Purkinje cell (primary cell): ENCODE measurements around the gene FRMD8. TPM values are rescaled to one million over a fixed set of nuclear protein-coding genes. Genes with fewer than 3 reads are reported as not detected.

ENCODE experiments used
- polyA plus RNA-seq: library from polyadenylated mRNA; unstranded; fragments of >200 nt; fragmentation: Nextera tagmentation; gene quantifications from 2 replicates; pipeline ENCODE4 v1.2.1, GENCODE V29; 2014

The FRMD8 gene, protein sequence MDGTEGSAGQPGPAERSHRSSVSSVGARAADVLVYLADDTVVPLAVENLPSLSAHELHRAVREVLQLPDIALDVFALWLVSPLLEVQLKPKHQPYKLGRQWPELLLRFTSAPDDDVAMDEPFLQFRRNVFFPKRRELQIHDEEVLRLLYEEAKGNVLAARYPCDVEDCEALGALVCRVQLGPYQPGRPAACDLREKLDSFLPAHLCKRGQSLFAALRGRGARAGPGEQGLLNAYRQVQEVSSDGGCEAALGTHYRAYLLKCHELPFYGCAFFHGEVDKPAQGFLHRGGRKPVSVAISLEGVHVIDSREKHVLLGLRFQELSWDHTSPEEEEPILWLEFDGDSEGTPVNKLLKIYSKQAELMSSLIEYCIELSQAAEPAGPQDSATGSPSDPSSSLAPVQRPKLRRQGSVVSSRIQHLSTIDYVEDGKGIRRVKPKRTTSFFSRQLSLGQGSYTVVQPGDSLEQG
- 2.2 and 2.6 TPM in 2 replicates for polyA plus RNA-seq

DNA sequence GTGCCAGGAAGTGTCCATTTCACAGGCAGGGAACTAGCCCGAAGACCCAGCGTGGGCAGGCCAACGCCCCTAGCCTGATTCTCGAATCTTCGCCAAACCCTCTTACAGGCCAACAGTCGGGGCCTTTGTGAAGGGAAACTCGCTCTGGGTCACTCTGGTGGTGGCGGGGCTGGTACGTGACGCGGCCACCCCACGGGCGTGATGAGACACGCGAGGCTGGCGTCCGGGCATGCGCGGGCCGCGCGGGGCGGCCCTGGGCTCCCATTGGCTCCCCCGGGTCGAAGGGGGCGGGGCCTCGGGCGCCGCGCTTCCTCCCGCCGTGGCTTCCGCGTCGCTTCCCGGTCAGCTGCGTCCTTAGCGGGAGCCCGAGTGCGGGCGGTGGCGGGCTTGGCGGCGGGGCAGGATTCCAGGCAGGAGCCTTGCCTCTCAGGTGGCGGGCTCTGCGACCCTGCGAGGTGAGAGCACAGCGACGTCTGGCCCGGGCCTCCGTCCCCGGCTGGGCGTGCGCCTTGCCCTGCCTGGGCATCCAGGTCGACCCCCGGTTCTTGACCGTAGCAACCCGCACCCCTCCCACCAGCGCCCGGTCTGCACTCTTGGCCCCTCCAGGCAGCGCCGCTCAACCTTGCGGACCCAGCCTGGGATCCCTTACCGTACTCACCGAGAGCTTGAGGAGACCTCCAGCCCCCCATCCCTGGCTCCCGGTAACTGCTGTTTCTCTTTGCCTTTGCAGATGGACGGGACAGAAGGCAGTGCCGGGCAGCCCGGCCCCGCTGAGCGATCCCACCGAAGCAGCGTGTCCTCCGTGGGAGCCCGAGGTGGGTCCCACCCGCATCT is at the start of gene FRMD8:
Gene FRMD8 (plus strand): TSS at position 331 of the 834 bp plus-strand sequence. CDS start 400 bp downstream, at position 731.

GRCh38 chr11:65354265-65355012 is 32.0 kb upstream of the FRMD8 start, which contains the start of gene TIGD3:
TIGD3 (plus strand) TSS chr11:65354751; CDS start chr11:65355809, 1,058 bp downstream.

DNA sequence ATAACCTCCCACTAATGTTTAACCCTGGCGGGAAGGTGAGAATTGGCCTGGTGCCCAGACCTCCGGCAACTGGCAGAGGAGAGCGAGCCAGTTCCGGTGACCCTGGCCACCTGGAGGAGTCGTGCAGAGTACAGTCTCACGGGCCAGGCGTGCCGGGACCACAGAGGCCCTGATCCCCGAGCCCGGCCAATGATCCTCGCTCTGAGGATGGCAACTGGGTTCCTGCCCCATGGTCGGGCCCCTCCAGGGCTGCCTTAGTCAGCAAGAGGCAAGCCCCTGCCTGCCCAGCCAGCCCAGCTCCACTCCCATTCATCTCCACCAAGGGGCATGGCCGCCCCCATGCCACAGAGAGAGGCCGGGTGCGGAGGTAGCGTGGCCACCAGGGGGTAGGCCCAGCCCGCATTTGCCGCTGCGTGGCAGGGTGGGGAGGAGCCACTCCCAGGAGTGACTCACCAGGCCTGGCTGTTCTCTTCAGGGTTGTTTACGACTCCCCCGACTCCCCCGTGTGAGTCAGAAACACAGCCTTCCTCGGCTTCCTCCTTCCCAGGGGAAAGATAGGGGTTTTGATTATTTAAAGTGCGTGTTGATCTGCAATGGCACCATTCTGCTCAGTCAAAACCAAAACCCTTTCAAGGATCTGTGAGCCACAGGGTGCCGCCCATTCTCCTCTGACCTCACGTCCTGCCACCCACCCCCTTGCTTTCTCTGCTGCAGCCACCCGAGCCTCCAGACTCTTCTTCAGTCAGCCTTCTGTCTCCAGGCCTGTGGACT is 4.2 kb upstream of the FRMD8 start, which contains the start of gene SLC25A45:
Gene SLC25A45 (minus strand): TSS at position 614 of the 771 bp plus-strand sequence. CDS start 695 bp downstream, outside the sequence.

GRCh38 chr11:65422633-65423515 is 36.4 kb downstream of the FRMD8 start, which contains the start of gene NEAT1:
NEAT1 (plus strand) TSS chr11:65422798.

Other genes starting within 250 kb of the FRMD8 start
- gene SPDYC, start 216.4 kb upstream of the FRMD8 start, polyA plus RNA-seq, result not detected in 2 replicates
- 4.1 and 6.8 TPM in 2 replicates for gene CAPN1, start 204.7 kb upstream of the FRMD8 start, polyA plus RNA-seq
- 1.6 and 4.8 TPM in 2 replicates for gene POLA2, start 124.7 kb upstream of the FRMD8 start, polyA plus RNA-seq
- 2.8 and 4.2 TPM in 2 replicates for gene CDC42EP2, start 71.8 kb upstream of the FRMD8 start, polyA plus RNA-seq
- 19.0 and 20.5 TPM in 2 replicates for gene DPF2, start 52.8 kb upstream of the FRMD8 start, polyA plus RNA-seq
- gene TIGD3, start 31.9 kb upstream of the FRMD8 start, polyA plus RNA-seq, result 1.7 and 1.8 TPM in 2 replicates
- 0.51 TPM in 1 of 2 replicates, not detected in the other for gene SLC25A45, start 4.0 kb upstream of the FRMD8 start, polyA plus RNA-seq
- 65.7 and 70.6 TPM in 2 replicates for gene NEAT1, start 36.2 kb downstream of the FRMD8 start, polyA plus RNA-seq
- 70,295 and 74,607 TPM in 2 replicates for gene MALAT1, start 112.4 kb downstream of the FRMD8 start, polyA plus RNA-seq
- 17.9 and 24.7 TPM in 2 replicates for gene SCYL1, start 138.4 kb downstream of the FRMD8 start, polyA plus RNA-seq
- gene LTBP3, start 171.7 kb downstream of the FRMD8 start, polyA plus RNA-seq, result 0.57 and 1.3 TPM in 2 replicates
- gene ZNRD2, start 183.8 kb downstream of the FRMD8 start, polyA plus RNA-seq, result 9.2 and 18.7 TPM in 2 replicates
- 3.2 and 10.1 TPM in 2 replicates for gene FAM89B, start 185.9 kb downstream of the FRMD8 start, polyA plus RNA-seq
- gene EHBP1L1, start 189.4 kb downstream of the FRMD8 start, polyA plus RNA-seq, result not detected in 2 replicates
- gene KCNK7, start 209.2 kb downstream of the FRMD8 start, polyA plus RNA-seq, result not detected in 2 replicates
- gene MAP3K11, start 227.6 kb downstream of the FRMD8 start, polyA plus RNA-seq, result 0.78 and 1.7 TPM in 2 replicates
- gene PCNX3, start 229.1 kb downstream of the FRMD8 start, polyA plus RNA-seq, result 0.74 and 1.5 TPM in 2 replicates